HG02571 (cell line): ENCODE data around the gene DHX58.

Source experiments
- ATAC-seq: cut with Tn5 transposase; IDR thresholded peaks from one replicate; pipeline ENCODE4 v1.9.1; 2021; ENCODE audit warnings: mild to moderate bottlenecking, moderate library complexity; ENCODE audit not compliant: unreplicated experiment

The DHX58 gene

GRCh38 chr17:42111265-42111636, 1.3 kb downstream of the DHX58 start:
- no peak for ATAC-seq

GRCh38 chr17:42110301-42111264, 1.9 kb downstream of the DHX58 start:
- no peak for ATAC-seq

GRCh38 chr17:42109086-42109485, 3.4 kb downstream of the DHX58 start:
- ATAC-seq, result no peak

GRCh38 chr17:42107597-42108576, 4.6 kb downstream of the DHX58 start:
- peak; percentile 57 for ATAC-seq

GRCh38 chr17:42107124-42107523, 5.4 kb downstream of the DHX58 start:
- no peak for ATAC-seq

- ATAC-seq, result no peak
Measured at GRCh38 chr17:42106009-42106408, 6.5 kb downstream of the DHX58 start.

GRCh38 chr17:42104264-42104663, 8.2 kb downstream of the DHX58 start:
- no peak for ATAC-seq

GRCh38 chr17:42103221-42103954, 9.1 kb downstream of the DHX58 start:
- no peak for ATAC-seq

GRCh38 chr17:42101513-42102292, 10.8 kb downstream of the DHX58 start:
- no peak for ATAC-seq

GRCh38 chr17:42098730-42099399, 13.6 kb downstream of the DHX58 start:
- no peak for ATAC-seq

GRCh38 chr17:42097691-42098631, 14.6 kb downstream of the DHX58 start, which contains the start of gene ZNF385C:
Gene ZNF385C (minus strand): TSS chr17:42098473. CDS start chr17:42063056, 35,417 bp downstream.
- no peak for ATAC-seq

- ATAC-seq, result no peak
Measured at GRCh38 chr17:42096360-42097111, 16.0 kb downstream of the DHX58 start.

- no peak for ATAC-seq
Measured at GRCh38 chr17:42094375-42095069, 18.0 kb downstream of the DHX58 start.

- ATAC-seq, result no peak
Measured at GRCh38 chr17:42092939-42093338, 19.6 kb downstream of the DHX58 start.

GRCh38 chr17:42090964-42091790, 21.3 kb downstream of the DHX58 start:
- ATAC-seq, result no peak

- no peak for ATAC-seq
Measured at GRCh38 chr17:42088736-42089135, 23.8 kb downstream of the DHX58 start.
